GM10266 (cell line): ENCODE data around the gene GLRA1.
"Not testable (repeated sequence)": the region's sequence is repeated elsewhere in the genome, so short reads cannot be mapped to it uniquely, and the experiment has no call there.

Experiments used
- DNase-seq: peaks from one replicate; pipeline ENCODE4 v3.0.0; 2012; ENCODE audit errors: extremely low spot score
- CTCF ChIP-seq: IDR thresholded peaks from 2 replicates; pipeline ENCODE4 v1.5.1; 2012; ENCODE audit warnings: mild to moderate bottlenecking, low read depth; ENCODE audit not compliant: control insufficient read depth, insufficient read depth; ENCODE audit errors: missing control alignments

GLRA1 gene

GRCh38 chr5:151799407-151799806, 125.2 kb downstream of the GLRA1 start:
- TF ChIP-seq CTCF, result no peak
- DNase-seq, result no peak

GRCh38 chr5:151798674-151799073, 126.0 kb downstream of the GLRA1 start:
- no peak for TF ChIP-seq CTCF

GRCh38 chr5:151795426-151795825, 129.2 kb downstream of the GLRA1 start:
- no peak for DNase-seq
- TF ChIP-seq CTCF, result no peak

More at GRCh38 chr5:151798674-151799073, 126.0 kb downstream of the GLRA1 start:
- DNase-seq, result no peak

GRCh38 chr5:151793358-151793757, 131.3 kb downstream of the GLRA1 start:
- DNase-seq, result no peak
- TF ChIP-seq CTCF, result no peak

GRCh38 chr5:151787817-151788216, 136.8 kb downstream of the GLRA1 start:
- DNase-seq, result no peak
- TF ChIP-seq CTCF, result no peak

- no peak for TF ChIP-seq CTCF
- DNase-seq, result no peak
These were observed 138.2 kb downstream of the GLRA1 start for GRCh38 chr5:151786468-151786867.

GRCh38 chr5:151784141-151784540, 140.5 kb downstream of the GLRA1 start:
- TF ChIP-seq CTCF, result no peak
- no peak for DNase-seq

- not testable (repeated sequence) for DNase-seq
These were observed 141.0 kb downstream of the GLRA1 start for GRCh38 chr5:151783664-151784063.
